Measurements from ENCODE around the gene NDRG3.
A peak's percentile ranks its signal among the peaks of the same experiment; 100 is the strongest.

Gene NDRG3

DNA sequence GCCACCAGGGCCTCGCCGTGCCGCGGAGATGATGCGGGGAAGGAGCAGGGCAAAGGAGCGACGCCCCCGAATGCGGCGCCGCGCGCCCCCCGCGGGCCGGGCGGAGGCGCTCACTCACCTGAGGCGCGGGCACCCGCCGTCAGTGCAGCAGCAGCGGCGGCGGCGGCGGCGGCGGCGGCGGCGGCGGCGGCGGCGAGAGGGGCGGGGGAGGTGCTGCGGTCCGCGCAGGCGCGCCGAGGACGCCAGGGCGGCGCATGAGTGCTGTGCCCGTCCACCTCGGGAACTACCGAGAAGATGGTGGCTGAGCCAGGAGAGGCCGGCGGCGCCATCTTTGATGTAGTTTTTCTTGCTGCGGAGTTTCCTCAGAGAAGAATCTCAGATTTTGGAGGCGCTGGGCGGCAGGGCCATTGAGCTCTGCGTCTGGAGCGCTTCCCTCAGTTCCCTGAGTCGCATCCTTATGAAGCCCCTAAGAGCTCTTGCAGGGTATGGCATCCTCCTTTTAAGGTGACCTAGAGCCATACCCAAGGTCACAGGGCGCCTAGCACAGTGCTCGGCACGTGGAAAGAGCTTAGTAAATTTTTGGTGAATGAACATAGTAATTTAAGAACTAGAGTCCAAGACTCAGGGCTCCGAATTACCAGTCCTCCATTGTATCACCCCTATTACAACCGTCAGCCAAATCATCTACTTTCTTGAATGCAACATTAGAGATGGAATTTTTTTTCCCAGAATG lies at the start of gene NDRG3:
Gene NDRG3, minus strand, starts transcription at position 164 of the 733 bp plus-strand sequence. CDS start 24,355 bp downstream, outside the sequence.
- peak; percentile 94 to 95 for DNase-seq

DNA sequence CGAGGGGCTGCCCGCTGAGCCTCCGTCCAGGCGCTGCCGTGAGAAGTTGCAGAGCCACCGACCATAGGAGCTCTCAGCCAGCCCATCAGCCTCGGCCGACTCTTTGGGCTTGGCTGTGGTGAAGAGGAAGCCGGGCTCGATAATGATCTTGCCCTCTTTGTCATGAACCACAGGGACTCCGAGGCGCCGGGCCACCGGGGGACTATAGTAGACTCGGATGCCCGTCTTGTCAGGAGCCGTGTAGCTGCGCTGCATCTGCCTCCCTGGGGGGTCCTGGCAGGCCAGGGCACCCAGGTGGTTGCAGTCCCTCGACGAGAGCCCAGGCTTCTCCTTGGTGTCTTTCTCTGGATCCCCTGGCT lies 48.2 kb upstream of the NDRG3 start:
- no peak for DNase-seq

DNA sequence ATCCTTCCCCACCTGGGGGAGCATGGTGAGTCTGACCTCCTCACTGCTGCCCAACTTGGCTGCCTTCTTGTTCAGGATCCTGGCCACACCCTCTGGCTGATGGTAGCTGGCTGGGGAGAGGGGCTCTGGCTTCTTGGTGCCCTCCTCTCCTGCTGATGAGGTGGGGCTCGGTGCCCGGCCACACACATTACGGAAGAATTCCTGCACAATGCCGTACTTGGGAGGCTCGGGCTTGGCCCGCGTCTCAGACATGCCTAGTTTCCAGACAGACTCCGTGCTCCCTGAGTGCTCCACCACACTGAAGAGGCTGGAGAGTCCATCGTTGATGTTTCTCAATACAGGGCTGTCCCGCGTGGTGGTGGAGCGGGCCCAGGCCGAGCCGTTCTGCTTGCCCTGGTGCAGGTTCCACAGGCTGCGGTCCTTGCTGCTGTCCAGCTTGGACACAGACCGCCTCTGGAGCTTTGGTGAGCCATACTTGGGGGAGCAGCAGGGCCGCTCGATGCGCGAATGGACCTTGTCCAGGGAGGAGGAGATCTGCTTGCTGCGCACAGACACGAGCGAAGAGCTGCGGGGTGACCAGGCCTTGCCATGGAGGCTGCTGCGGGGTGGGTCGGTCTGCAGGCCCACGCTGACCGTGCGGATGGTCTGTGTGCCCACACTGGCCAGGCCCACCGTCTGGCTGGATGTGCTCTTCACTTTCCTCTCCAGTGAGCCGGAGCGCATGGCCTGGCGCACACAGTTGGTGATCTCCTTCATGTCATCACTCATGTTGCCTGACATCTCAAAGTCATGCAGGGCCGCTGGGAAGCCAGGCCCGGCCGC lies 47.6 kb upstream of the NDRG3 start:
- DNase-seq = no peak

DNA sequence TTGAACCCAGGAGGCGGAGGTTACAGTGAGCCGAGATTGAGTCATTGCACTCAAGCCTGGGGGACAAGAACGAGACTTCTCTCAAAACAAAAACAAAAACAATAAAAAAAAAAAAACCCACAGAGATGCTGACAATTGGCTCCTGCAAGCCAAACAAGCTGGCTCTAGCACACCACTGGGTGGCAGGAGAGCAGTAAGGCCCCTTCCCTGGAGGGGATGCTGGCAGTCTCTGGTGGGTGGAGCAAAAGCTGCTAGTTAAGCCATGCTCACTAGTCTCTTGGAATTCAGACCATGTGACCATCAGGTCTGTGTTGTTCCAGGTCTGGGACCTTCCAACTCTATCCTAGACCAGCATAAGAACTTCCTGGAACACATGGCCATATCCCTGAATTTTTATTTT lies 46.5 kb upstream of the NDRG3 start:
- peak in 1 of 2 donors; percentile 27 for DNase-seq

DNA sequence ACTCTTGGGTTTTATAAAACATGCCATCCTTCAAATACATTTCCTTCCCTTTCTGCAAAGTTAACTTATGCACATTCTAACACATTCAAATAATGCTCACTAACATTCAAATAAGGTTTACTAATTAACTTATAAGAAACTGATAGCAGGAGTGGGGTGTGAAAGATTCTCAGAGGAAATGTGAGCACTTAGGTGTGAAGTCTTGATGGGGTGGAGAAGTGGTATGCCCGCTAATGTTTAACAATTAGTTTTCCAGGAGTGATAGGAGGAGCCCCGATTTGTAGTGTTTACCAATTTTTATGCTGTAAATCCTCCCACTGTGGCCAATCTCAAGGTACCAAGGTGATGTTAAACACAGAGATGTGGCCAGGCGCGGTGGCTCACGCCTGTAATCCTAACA lies 46.0 kb upstream of the NDRG3 start:
- DNase-seq = no peak

DNA sequence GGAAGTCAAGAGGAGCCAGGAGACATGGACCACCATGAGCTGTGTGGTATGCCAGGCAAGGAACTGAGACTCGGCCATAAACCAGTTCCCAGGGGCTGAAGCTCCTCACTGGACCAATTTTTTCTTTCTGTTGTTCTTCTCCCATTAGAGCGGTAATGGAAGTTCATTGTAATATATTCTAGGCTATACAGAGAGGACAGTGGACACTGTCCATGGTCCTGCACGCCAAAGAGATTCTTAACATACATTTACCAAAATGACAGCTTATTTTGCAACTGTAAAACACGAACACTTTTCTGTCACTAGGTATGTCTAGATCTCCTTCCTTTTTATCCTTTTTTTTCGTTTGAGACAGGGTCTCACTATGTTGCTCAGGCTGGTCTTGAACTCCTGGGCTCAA lies 40.8 kb upstream of the NDRG3 start:
- no peak for DNase-seq

DNA sequence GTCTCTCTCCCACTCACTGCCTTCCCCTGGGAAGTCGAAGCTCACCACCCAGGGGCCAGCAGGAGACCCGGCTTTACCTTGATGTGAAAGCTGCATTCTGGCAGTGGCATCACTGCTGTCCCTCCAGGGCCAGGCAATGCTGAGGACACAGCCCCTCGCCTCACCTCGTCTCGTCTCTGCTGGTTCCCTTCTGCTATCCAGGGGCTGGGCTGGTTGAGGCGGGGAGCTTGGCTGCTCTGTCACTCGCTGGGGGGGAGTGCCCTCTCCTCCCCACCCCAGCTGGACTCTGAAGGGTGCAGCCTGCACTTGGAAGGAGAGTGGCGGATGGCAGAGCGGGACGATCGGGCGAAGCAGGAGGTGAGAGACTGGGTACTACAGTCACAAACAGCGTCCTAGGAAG lies 40.4 kb upstream of the NDRG3 start:
- no peak for DNase-seq

DNA sequence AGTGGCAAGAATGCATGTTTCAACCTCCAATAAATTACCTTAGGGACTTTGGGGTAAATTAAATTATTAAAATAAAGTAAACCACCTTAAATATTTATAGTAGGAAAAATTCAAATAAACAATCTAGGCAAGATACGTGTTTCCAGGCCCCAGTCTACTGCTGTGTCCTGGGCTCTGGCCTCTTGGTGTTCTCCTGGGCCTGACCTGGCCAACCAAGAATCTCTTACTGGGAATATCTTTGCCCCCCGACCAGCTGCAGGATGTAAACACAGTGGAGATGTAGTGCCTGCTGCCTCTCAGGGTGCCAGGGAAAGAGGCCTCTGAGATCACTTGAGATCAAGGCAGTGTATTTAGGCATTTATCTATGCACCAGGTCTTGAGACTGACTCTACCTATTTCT lies 39.4 kb upstream of the NDRG3 start:
- DNase-seq = no peak

DNA sequence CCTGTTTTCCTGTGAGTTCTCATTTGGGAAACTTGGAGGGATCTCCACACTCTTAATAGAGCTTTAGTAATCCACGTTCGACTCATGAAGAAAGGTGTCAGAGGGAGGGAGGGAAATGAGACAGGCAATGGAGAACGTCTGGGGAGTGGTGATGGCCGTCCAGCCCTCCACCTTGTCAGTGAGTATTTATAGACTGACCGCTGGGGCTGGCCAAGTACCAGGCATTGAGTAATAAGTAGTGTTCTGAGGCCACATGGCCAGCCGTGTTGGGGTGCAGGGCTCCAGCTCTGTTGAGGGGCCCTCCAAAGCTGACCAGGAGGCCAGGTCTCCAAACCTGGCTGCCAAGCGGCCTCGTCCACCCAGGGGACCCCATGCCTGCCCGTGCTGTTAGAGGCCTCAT lies 39.0 kb upstream of the NDRG3 start:
- DNase-seq = no peak

DNA sequence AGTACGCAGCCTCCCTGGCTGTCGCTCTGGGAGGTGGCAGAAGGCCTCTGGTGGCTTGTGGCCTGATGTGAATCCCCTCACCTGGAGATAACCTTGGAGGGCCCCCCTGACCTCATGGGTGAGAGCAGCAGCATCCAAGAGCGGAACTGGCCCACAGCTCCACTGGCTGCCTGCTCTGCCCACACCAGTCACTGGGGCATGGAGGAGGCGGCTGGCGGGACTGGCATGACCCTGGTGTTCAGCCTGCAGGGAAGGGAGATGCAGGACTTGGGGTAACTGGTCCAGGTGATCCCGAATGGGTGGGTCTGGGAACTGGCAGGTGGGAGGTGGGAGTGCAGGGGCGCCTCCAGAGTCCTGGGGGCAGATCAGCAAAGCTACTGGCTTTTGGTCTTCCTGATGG lies 38.2 kb upstream of the NDRG3 start:
- no peak for DNase-seq

DNA sequence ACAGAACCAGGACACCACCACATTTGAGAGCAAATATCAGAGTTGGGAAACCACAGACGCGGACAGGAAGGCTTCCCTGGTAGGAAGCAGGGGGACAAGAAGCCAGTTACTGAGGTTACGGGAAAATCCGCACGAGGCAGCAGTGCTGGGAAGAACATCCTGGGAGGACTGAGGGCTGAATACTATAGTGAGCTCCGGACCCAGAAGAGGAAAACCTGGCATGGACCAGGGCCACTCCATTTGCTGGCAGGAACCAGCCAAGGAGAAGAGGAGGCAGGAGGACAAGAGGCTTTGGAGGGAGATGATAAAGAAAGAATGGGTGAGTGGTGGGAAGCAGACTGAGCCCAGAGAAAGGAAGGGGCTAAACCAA lies 33.8 kb upstream of the NDRG3 start:
- DNase-seq = no peak

DNA sequence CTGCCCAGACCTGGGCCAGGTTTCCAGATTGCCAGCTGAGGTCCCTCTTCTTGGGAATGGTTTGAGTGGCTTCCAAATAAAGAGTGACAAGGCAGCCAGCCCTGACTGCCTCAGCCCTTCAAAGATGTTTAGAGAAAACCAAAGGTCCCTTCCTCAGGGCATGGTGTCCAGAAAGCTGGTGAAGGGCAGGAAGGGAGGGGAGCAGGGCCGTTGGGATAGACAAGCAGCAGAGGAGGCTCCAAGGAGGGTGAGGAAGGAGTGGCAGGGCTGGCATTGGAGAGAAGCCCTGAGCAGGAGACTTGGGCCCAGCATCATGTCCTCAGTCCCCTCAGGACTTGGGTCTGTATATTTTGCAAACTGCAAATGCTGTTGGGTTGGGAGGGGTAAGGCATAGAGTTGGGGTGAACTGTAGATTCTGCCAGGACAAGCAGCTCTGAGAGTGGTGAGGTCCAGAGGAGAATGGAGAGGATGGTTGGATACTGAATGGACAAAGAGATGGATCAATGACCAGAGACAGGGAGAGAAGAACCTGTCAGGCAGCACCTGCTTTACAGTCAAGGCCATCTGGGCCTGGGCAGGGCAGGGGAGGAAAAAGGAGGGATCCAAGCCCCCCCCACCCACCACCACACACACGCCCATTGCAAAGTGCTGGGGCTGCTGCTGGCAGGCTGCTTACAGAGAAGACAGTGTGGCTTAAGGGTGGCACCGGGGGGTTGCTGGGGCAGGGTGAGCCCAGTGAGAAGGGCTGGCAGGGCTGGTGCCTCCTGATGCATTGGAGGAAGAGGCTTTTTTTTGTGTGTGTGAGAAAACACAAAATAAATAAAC lies 33.2 kb upstream of the NDRG3 start:
- DNase-seq = no peak

DNA sequence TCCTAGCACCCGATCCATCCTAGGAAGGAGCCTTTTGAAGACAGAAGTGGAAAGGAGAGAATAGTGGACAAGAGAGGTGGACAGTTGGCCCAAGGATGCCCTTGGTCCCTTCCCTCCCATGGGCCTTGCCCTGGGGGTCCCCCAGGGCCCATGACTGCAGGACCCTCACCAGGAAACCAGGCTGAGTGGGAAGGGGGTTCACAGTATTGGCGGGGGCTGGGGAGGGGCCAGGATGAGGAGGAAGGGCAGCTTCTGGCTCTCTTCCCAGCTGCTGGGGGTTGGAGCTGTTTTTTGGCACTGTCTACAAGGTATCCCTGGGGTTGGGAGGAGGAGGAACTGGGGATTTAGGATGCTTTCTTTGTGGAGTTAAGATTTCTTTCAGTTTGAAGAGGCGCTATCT lies 31.7 kb upstream of the NDRG3 start:
- DNase-seq = no peak

DNA sequence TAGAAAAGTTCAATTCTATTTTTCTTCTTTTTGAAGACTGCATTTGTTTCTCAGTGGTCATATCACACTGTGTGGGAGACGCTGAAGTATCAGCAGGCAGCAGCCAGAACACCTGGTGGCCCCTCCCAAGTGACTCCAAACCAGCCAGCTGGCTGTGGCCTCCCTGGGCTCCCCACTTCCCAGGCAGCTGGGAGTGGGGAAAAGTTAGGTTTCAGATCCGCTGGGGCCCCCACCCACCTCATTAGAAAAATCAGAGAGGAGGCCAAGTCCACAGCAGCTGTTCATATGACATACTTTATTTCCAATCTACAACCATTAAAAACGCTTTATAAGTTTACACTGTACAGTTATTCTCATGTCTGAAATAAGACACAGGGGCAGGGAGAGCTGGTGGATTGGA lies 31.3 kb upstream of the NDRG3 start:
- no peak for DNase-seq

DNA sequence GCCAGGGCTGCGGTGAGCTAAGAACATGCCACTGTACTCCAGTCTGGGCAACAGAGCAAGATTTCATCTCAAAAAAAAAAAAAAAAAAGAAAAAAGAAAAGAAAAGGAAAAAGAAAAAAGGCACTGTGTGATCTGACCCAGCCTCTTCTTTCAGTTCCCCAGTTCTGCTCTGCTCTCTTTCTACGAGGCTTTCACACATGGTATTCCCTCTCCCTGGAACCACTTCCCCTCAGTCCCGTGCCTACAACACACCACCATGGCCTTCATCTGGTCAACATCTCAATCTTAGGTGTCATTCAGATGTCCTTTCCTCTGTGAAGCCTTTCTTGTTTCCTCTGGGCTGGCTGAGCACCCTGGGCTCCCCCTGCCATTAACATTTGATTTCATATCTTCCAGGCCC lies 29.9 kb upstream of the NDRG3 start:
- DNase-seq = no peak

DNA sequence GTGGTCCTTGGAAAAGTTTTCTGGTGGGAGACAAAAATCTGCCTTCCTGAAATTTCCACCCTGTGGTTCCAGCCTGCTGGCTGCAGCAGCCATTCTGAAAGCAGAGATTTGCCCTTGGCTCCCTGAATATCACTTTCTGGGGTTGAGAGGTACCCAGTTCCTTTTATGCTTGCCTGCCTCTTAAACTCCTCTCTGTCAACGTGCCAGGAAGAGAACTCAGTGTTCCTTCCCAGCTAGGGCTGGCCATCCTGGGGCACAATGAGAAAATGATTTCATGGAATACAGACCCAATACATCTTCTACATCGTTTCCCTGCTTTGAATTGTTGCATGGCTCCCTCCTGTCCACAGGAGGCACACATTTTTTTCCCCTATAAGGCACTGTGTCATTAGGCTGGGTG lies 29.3 kb upstream of the NDRG3 start:
- no peak for DNase-seq

DNA sequence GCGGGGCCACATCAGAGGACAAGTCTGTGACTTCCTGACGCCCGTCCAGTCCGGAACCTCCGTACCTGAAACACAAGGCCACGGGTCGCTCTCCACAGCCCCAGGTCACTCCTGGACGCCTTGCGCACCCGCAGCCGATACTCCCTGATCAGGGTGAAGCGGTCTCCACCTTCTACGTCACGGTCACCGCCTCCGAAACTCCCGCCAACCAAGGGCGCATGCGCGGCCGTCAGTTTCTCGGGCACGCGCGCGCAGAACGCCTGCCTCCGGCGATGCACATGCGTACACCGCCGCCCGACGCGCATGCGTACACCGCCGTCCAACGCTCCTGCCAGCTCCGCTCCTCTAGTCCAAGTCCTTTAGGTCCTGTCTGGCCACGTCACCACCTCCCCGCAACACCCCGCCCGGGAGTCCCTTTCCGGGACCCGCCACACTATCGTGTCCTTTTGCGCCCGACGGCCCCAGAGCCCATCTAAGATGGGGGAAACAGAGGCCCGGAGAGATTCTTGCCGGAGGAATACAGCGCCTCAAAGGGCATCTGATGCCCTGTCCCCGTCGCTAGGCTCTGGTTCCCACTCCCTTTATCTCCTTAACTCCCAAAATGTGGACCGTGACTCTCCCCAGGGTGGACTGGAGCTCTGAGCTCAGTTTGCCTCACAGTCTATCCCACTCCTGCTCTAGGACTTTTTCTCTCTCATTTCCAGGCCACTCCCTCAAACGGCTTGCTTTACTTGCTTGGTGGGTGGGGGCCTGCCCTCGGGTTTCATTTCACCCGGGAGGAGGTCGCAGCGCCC lies 27.9 kb upstream of the NDRG3 start, which contains the start of gene DSN1:
Gene DSN1, minus strand, starts transcription at position 167 of the 794 bp plus-strand sequence. CDS start 2,305 bp downstream, outside the sequence.
- DNase-seq = peak; percentile 97 to 98

DNA sequence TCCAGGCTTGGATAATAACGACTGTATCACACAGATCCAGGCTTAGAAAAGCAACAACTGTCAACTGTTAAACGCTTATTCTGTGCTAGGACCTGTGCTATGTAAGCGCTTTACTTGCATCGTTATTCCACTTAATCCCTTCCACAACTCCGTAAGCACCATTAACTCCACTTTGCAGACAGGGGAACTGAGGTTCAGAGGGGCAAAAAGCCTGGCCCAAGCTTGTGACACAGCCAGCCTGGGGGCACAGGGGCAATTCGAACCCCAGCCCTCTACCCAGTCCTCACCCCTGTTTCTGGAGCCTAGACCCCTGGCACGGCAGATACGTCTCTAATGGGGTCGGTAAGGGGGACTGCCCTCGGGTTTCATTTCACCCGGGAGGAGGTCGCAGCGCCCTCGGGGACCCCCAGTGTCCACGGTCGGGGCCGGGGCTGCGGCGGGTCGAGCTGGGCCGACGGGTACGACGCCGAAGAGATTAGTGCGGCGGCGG lies 27.3 kb upstream of the NDRG3 start:
- no peak for DNase-seq

DNA sequence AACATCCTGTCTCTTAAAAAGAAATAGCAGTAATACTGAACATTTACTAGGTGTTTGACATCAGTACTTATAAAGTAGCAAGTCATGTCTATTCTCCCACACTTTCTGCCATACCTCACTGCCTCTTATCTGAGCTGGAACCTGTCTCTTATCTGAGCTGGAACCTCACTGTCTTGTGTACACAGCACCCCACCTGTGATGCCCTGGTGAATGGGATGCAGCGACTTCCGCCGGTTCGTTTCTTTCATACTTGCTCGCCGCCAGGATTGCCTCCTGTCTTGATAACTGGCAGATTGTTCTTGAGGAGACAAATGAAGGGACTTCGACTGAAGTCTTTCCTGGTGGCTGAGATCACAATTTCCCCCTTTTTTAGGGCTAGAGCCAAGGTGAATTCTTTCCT lies 24.8 kb upstream of the NDRG3 start:
- DNase-seq = no peak

DNA sequence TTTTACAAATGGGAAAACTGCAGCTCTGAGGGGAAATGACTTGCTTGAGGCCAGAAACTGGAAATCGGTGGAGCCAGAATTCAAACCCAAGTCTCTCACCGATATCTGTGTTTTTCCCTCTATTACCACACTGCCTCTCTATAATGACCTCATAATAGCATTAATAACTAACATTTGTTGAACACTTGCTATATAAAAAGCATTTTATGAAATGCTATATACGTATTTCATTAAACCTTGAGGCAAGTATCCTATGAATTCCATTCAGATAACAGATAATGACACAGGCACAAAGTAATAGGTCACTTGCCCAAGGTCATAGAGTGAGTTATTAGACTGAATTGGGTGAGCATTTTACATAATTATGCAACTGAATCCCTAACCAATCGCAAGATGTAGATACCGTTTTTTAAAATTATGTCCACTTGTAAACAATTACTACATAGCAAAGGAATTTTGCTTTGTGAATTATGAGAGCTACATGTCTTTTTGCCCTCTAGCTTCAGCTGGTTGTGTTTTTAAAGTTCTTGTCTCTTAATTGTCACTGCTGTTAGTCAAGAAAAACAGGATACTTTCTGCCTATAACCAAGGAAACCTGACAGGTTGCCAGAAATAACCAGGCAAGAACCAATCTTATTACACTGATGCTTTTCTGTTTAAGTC lies 23.0 kb upstream of the NDRG3 start:
- no peak for DNase-seq

DNA sequence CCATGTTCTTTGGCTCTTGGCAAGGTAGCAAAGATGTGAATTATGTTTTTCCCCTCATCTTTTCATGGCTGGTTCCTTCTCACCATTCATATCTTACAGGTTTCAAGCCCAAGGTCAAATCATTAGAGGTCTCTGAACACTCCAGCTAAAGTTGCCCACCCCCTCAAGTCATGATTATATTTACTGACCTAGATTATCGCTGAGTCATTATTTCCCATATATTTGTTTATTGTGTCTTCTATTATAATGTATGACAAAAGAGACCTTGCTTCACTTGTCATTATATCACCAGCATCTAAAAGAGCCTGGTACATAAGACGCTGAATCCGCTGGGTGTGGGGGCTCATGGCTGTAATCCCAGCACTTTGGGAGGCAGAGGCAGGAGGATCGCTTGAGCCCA lies 15.2 kb upstream of the NDRG3 start:
- no peak for DNase-seq

DNA sequence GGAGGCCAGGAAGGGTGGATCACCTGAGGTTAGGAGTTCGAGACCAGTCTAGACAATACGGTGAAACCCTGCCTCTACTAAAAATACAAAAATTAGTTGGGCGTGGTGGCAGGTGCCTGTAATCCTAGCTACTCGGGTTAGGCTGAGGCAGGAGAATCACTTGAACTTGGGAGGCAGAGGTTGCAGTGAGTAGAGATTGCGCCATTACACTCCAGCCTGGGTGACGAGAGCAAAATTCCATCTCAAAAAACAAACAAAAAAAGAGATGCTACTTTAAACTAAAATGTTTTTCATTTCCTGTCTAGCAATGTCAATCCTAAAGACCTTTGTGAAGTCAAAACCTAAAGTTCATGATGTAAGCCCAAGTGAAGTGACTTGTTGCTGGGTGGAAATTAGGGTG lies 14.8 kb upstream of the NDRG3 start:
- DNase-seq = no peak
